HCT116 (cell line): Measurements from ENCODE around the gene ATG9A. TPM values are rescaled to one million over a fixed set of nuclear protein-coding genes. Genes with fewer than 3 reads are reported as not detected.
A peak's percentile ranks its signal among the peaks of the same experiment; 100 is the strongest.

Source experiments
- ATAC-seq: fragments of 200-7000 bp; cut with Tn5 transposase; 2 replicates; pipeline ENCODE4 v1.9.1; 2020; ENCODE audit warnings: mild to moderate bottlenecking, moderate library complexity
- BruUV-seq: library from RNA; stranded (reverse); fragments of 400-500 nt; replicated peaks from 2 replicates; lab custom pipeline; 2021; lab: Mats Ljungman, UMichigan
- CTCF ChIA-PET: fragments of 300-600 bp; sonication (Branson Sonifier 250); formaldehyde crosslinking; loops from one replicate; lab custom pipeline; 2021; ENCODE audit warnings: antibody characterized with exemption; lab: Charles Lee
- POLR2A ChIA-PET: fragments of 300-600, 350-600 bp; sonication (Branson Sonifier 250); formaldehyde crosslinking; loops from one replicate; lab custom pipeline; 2021; ENCODE audit warnings: antibody characterized with exemption; lab: Charles Lee
- RAD21 ChIA-PET, 2 experiments: fragments of 300-600 bp; sonication (Branson Sonifier 250); formaldehyde crosslinking; loops; one replicate each; lab custom pipeline; 2023; ENCODE audit warnings: low total read pairs in 2 of 2; ENCODE audit not compliant: uncharacterized antibody in 2 of 2, unreplicated experiment in 2 of 2, low non-redundant PET in 1 of 2; lab: Charles Lee
- DNase-seq: peaks from one replicate; pipeline ENCODE4 v3.0.0-alpha.2; 2010; ENCODE audit warnings: low read depth, low spot score
- H2AFZ ChIP-seq: fragments of 200-600 bp; shearing (Covaris generic), sonication (generic); 2 replicates; pipeline ENCODE4 v1.6.1; 2017; ENCODE audit warnings: low read depth, mixed run types, mixed read lengths, antibody characterized with exemption, low read length; ENCODE audit not compliant: poor library complexity, severe bottlenecking
- H3K27ac ChIP-seq: 2 replicates; pipeline ENCODE4 v1.5.1; 2012; ENCODE audit warnings: low read depth, low read length
- H3K27me3 ChIP-seq: fragments of 200-600 bp; sonication (generic); 2 replicates; pipeline ENCODE4 v1.6.1; 2016; ENCODE audit warnings: mixed run types, low read length, mixed read lengths; ENCODE audit not compliant: insufficient read depth
- H3K36me3 ChIP-seq, 2 experiments: fragments of 200-500 bp in 1 of 2; fragments of 200-600 bp in 1 of 2; sonication (Bioruptor generic) in 1 of 2; sonication (generic) in 1 of 2; 2 replicates each; pipeline versions ENCODE4 v1.5.1 to v1.6.1; 2014 to 2016; ENCODE audit warnings: low read length in 2 of 2, inconsistent platforms in 1 of 2, mixed read lengths in 1 of 2, mixed run types in 1 of 2; ENCODE audit not compliant: insufficient read depth in 2 of 2, control insufficient read depth in 1 of 2
- H3K4me1 ChIP-seq, 2 experiments: fragments of 200-600 bp in 1 of 2; sonication (generic) in 1 of 2; 2 replicates each; pipeline versions ENCODE4 v1.5.1 to v1.6.1; 2012 to 2017; ENCODE audit warnings: low read length in 2 of 2, inconsistent platforms in 1 of 2, mild to moderate bottlenecking in 1 of 2, mixed read lengths in 1 of 2, mixed run types in 1 of 2, moderate library complexity in 1 of 2; ENCODE audit not compliant: insufficient read depth in 2 of 2, control insufficient read depth in 1 of 2
- H3K4me2 ChIP-seq: fragments of 200-600 bp; sonication (generic); 2 replicates; pipeline ENCODE4 v1.6.1; 2017; ENCODE audit warnings: mixed run types, low read length, mixed read lengths
- H3K4me3 ChIP-seq, 2 experiments: fragments of 200-600 bp in 1 of 2; sonication (generic) in 1 of 2; replicated peaks in 1 of 2; 2 replicates each; pipeline ENCODE4 v1.5.1; 2011 to 2016; ENCODE audit warnings: low read length in 2 of 2, control low read depth in 1 of 2, low read depth in 1 of 2, mild to moderate bottlenecking in 1 of 2, mixed read lengths in 1 of 2, mixed run types in 1 of 2
- H3K79me2 ChIP-seq: fragments of 200-600 bp; sonication (generic); 2 replicates; pipeline ENCODE4 v1.6.1; 2017; ENCODE audit warnings: mild to moderate bottlenecking, mixed run types, low read length, moderate library complexity, mixed read lengths; ENCODE audit not compliant: insufficient read depth
- H3K9ac ChIP-seq: fragments of 200-600 bp; sonication (generic); 2 replicates; pipeline ENCODE4 v1.6.1; 2016; ENCODE audit warnings: low read length, mixed read lengths
- H3K9me2 ChIP-seq: fragments of 200-600 bp; sonication (generic), shearing (Covaris generic); 2 replicates; pipeline ENCODE4 v1.6.1; 2017; ENCODE audit warnings: mixed run types, mild to moderate bottlenecking, moderate library complexity; ENCODE audit not compliant: insufficient read depth
- H3K9me3 ChIP-seq, 2 experiments: fragments of 200-500 bp in 1 of 2; fragments of 200-600 bp in 1 of 2; sonication (Bioruptor generic) in 1 of 2; sonication (generic) in 1 of 2; 2 replicates each; pipeline ENCODE4 v1.6.1; 2014 to 2017; ENCODE audit warnings: low read length in 2 of 2, mixed read lengths in 2 of 2, inconsistent platforms in 1 of 2, low read depth in 1 of 2, mild to moderate bottlenecking in 1 of 2, mixed run types in 1 of 2, moderate library complexity in 1 of 2; ENCODE audit not compliant: control insufficient read depth in 1 of 2, insufficient read depth in 1 of 2
- H4K20me1 ChIP-seq: fragments of 200-600 bp; sonication (generic), shearing (Covaris generic); 2 replicates; pipeline ENCODE4 v1.6.1; 2017; ENCODE audit warnings: mixed run types, mild to moderate bottlenecking, moderate library complexity; ENCODE audit not compliant: insufficient read depth
- ATF3 ChIP-seq: IDR thresholded peaks from 2 replicates; pipeline ENCODE4 v1.6.1; 2012
- CBX3 ChIP-seq: IDR thresholded peaks from 2 replicates; pipeline ENCODE4 v1.6.1; 2012; ENCODE audit warnings: low read depth
- CEBPB ChIP-seq: IDR thresholded peaks from 2 replicates; pipeline ENCODE4 v1.6.1; 2012; ENCODE audit warnings: low read depth
- CTCF ChIP-seq, 3 experiments: fragments of 200-600 bp in 1 of 3; sonication (generic) in 1 of 3; IDR thresholded peaks in 2 of 3; conservative IDR thresholded peaks in 1 of 3; 2 replicates each; pipeline ENCODE4 v1.5.1; 2012 to 2017; ENCODE audit warnings: low read depth in 2 of 3, low read length in 2 of 3, antibody characterized with exemption in 1 of 3, borderline replicate concordance in 1 of 3, control low read depth in 1 of 3, mild to moderate bottlenecking in 1 of 3, mixed read lengths in 1 of 3, mixed run types in 1 of 3, moderate library complexity in 1 of 3; ENCODE audit not compliant: insufficient read depth in 1 of 3
- EGR1 ChIP-seq: IDR thresholded peaks from 2 replicates; pipeline ENCODE4 v1.6.1; 2012; ENCODE audit warnings: low read depth
- ELF1 ChIP-seq: IDR thresholded peaks from 2 replicates; pipeline ENCODE4 v1.6.1; 2012; ENCODE audit warnings: low read depth, borderline replicate concordance
- EZH2 ChIP-seq: fragments of 200-600 bp; sonication (generic); IDR thresholded peaks from 2 replicates; pipeline ENCODE4 v1.6.1; 2017; ENCODE audit warnings: antibody characterized with exemption, mixed run types
- EZH2phosphoT487 ChIP-seq: fragments of 200-600 bp; IDR thresholded peaks from 2 replicates; pipeline ENCODE4 v1.6.1; 2018; ENCODE audit warnings: antibody characterized with exemption, borderline replicate concordance
- JUND ChIP-seq: IDR thresholded peaks from 2 replicates; pipeline ENCODE4 v1.6.1; 2012
- MAX ChIP-seq: IDR thresholded peaks from 2 replicates; pipeline ENCODE4 v1.6.1; 2012
- POLR2A ChIP-seq: IDR thresholded peaks from 2 replicates; pipeline ENCODE4 v1.7.0; 2011; ENCODE audit warnings: borderline replicate concordance; ENCODE audit not compliant: insufficient read depth, insufficient read length; ENCODE audit errors: extremely low read depth
- POLR2AphosphoS5 ChIP-seq: IDR thresholded peaks from 2 replicates; pipeline ENCODE4 v1.6.1; 2011; ENCODE audit warnings: mild to moderate bottlenecking, low read depth, low read length, moderate library complexity
- RAD21 ChIP-seq: IDR thresholded peaks from 2 replicates; pipeline ENCODE4 v1.6.1; 2012; ENCODE audit warnings: low read depth, mild to moderate bottlenecking
- REST ChIP-seq: IDR thresholded peaks from 2 replicates; pipeline ENCODE4 v1.6.1; 2012; ENCODE audit warnings: low read depth
- YY1 ChIP-seq: IDR thresholded peaks from 2 replicates; pipeline ENCODE4 v1.6.1; 2011; ENCODE audit warnings: low read length, low read depth, moderate library complexity, mild to moderate bottlenecking; ENCODE audit not compliant: insufficient replicate concordance; ENCODE audit errors: extremely low read depth
- ZBTB33 ChIP-seq: IDR thresholded peaks from 2 replicates; pipeline ENCODE4 v1.6.1; 2011; ENCODE audit warnings: mild to moderate bottlenecking, low read length, moderate library complexity; ENCODE audit not compliant: insufficient replicate concordance; ENCODE audit errors: extremely low read depth
- ZFX ChIP-seq: fragments of 450-650 bp; IDR thresholded peaks from 2 replicates; pipeline ENCODE4 v1.6.1; 2017
- ZNF274 ChIP-seq: fragments of 200-500 bp; sonication (Bioruptor generic); IDR thresholded peaks from 2 replicates; pipeline ENCODE4 v1.6.1; 2014; ENCODE audit warnings: mild to moderate bottlenecking, low read depth, low read length, inconsistent platforms
- intact Hi-C: fragments of 100-400 bp; cut with micrococcal nuclease; formaldehyde crosslinking; loops from 2 replicates; pipeline ENCODE4 v1.10.0; 2022
- total RNA-seq: library from RNA; stranded (reverse); gene quantifications from one replicate; pipeline ENCODE4 v1.2.1, GENCODE V29; 2021; ENCODE audit not compliant: unreplicated experiment

Gene ATG9A
- total RNA-seq, 1 experiment from 2014 or later: 51.8 TPM

GRCh38 chr2:219251656-219252055, 22.2 kb upstream of the ATG9A start:
- ATAC-seq (no peak), DNase-seq (no peak)
- Histone ChIP-seq H3K9me3 (no peaks in the 10 kb centered on the region), H3K4me2 (peak overlapping the region; percentile 97), H3K9me2 (no peaks in the 10 kb centered on the region), H3K27me3 (peaks cover 5% of the 10 kb centered on the region; the same call in 1 of the 2 replicates), H3K9ac (no peak overlapping the region), H2AFZ (no peak overlapping the region), H3K36me3 (peaks cover 3 to 5% of the 10 kb centered on the region in 2 experiments; a peak in 2 of 4 replicates), H3K27ac (no peak overlapping the region), H4K20me1 (no peaks in the 10 kb centered on the region), H3K4me1 (peaks cover 31 to 63% of the 10 kb centered on the region in 2 experiments), H3K4me3 (no peak overlapping the region), H3K79me2 (peaks cover 24% of the 10 kb centered on the region; the same call in 1 of the 2 replicates)
- BruUV-seq: no TSS peak
- ChIA-PET POLR2A (interaction anchor here (1.4 to 2.0 kb wide), 2 partner anchors 23 to 27 kb away, joined by 4 to 5 read pairs; partner anchors contain the start of gene DNAJB2), CTCF (interaction anchor here (2.1 to 2.3 kb wide), 2 partner anchors 27 to 43 kb away, joined by 6 to 8 read pairs; no protein-coding TSS in a partner anchor), RAD21 (no interaction called here)
- no peak for TF ChIP-seq CEBPB
- no peak for TF ChIP-seq ZNF274
- TF ChIP-seq REST: no peak
- no peak for TF ChIP-seq EZH2
- TF ChIP-seq POLR2A: no peak
- no peak for TF ChIP-seq EGR1
- TF ChIP-seq EZH2phosphoT487: no peak
- no peak for TF ChIP-seq YY1
- TF ChIP-seq JUND: no peak
- TF ChIP-seq MAX: no peak
- no peak for TF ChIP-seq ZBTB33
- no peak for TF ChIP-seq ZFX
- TF ChIP-seq CTCF (IDR thresholded peaks at IDR 0.05 in 2 of 3, conservative IDR thresholded peaks at IDR 0.05 in 1 of 3; ENCODE audit: borderline replicate concordance in 1 of 3, insufficient read depth in 1 of 3, low read depth in 2 of 3, low read length in 2 of 3): no peak
- no peak for TF ChIP-seq RAD21
- TF ChIP-seq CBX3: no peak
- TF ChIP-seq POLR2AphosphoS5: no peak
- no peak for TF ChIP-seq ATF3
- TF ChIP-seq ELF1: no peak
- intact Hi-C loops: loop anchor here (2.0 kb wide), 1 partner anchor 43 kb away; no protein-coding TSS in a partner anchor
